Measurements from ENCODE around the gene SLC41A3. TPM values are rescaled to one million over a fixed set of nuclear protein-coding genes. Genes with fewer than 3 reads are reported as not detected.

The SLC41A3 gene
- total RNA-seq, 4 donors from 2014 or later, result 56.1 to 72.2 (median 59.7) TPM

DNA sequence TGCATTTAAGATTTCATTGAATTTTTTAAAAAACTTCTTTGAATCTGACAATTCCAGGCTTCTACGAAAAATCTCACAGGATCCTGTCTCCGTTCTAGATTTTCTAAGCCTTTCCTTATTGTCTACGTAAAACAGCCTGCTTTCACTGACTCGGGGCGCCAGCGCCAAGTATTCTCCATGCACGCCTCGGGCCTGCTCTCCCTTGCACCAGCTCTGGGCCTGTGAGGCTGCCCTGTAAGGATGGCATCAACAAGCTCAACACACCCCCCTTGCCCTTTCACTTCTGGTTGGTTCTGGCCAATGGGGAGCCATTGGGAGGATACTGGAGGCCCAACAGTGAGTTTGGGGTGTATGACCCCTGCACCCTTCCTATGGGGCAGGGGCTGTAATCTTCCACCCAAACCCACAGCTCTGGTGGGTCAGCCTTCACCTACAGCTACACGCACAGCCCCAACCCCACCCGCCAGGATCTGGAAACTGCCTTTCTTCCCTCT lies 47.8 kb downstream of the SLC41A3 start:
- WGBS, 2 donors, result 97 to 98% methylated on average over 10 of the region's 10 CpGs
- H3K27ac ChIP-seq, result no peak overlapping the region
- no peaks in the 10 kb centered on the region for H3K36me3 ChIP-seq
- H3K4me3 ChIP-seq (replicated peaks in 1 of 3), result no peak overlapping the region
- intact Hi-C loops (cut with DNase I), result no loop called here
- no peaks in the 10 kb centered on the region for H3K4me1 ChIP-seq
- H3K27me3 ChIP-seq, result no peaks in the 10 kb centered on the region
- TF ChIP-seq POLR2A (IDR thresholded peaks at IDR 0.05), result no peak
- TF ChIP-seq, protein P1, sequence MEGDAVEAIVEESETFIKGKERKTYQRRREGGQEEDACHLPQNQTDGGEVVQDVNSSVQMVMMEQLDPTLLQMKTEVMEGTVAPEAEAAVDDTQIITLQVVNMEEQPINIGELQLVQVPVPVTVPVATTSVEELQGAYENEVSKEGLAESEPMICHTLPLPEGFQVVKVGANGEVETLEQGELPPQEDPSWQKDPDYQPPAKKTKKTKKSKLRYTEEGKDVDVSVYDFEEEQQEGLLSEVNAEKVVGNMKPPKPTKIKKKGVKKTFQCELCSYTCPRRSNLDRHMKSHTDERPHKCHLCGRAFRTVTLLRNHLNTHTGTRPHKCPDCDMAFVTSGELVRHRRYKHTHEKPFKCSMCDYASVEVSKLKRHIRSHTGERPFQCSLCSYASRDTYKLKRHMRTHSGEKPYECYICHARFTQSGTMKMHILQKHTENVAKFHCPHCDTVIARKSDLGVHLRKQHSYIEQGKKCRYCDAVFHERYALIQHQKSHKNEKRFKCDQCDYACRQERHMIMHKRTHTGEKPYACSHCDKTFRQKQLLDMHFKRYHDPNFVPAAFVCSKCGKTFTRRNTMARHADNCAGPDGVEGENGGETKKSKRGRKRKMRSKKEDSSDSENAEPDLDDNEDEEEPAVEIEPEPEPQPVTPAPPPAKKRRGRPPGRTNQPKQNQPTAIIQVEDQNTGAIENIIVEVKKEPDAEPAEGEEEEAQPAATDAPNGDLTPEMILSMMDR (IDR thresholded peaks at IDR 0.05), result no peak
- no peak for DNase-seq
- H3K9me3 ChIP-seq, result no peaks in the 10 kb centered on the region

DNA sequence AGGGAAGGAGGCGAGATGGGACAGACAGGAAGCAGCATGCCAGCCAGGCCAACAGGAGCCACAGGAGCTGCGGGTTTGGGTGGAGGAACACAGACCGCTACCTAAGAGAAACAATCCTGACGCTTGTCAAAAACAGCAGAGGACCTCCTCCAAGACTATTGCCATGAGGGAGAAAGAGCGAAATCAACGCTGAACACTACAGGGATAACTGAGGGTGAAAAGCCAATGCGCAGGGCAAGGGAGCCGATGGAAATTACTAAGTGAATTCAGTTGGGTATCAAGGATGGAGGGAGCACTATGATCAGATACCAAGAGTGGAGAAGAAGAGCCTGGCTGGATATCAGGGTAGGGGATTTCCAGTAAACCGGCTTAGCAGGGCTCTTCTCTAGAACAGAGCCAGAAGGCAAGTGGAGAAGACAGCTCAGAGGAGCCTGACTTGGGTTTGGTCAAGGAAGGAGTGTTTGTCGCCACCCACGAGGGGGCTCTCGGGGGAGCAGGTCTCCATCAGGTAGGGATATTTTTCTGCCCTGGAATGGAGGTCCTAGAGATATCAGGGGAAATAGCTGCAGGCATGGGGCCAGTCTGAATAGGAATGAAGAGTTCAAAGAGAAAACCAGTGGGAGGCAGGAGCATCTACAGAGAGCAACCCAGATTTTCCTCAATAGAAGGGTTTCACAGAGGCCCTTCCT lies 48.4 kb downstream of the SLC41A3 start:
- intact Hi-C loops (cut with DNase I), result no loop called here
- H3K27ac ChIP-seq, result no peak overlapping the region
- no peaks in the 10 kb centered on the region for H3K27me3 ChIP-seq
- H3K4me3 ChIP-seq (replicated peaks in 1 of 3), result no peak overlapping the region
- TF ChIP-seq, protein P1 (IDR thresholded peaks at IDR 0.05), result no peak
- TF ChIP-seq POLR2A (IDR thresholded peaks at IDR 0.05), result no peak
- DNase-seq, result no peak
- H3K36me3 ChIP-seq, result no peaks in the 10 kb centered on the region
- 93 to 96% methylated on average over 12 of the region's 12 CpGs for WGBS, 2 donors
- H3K9me3 ChIP-seq, result no peaks in the 10 kb centered on the region
- no peaks in the 10 kb centered on the region for H3K4me1 ChIP-seq

- Histone ChIP-seq H3K4me1 (no peaks in the 10 kb centered on the region), H3K36me3 (no peaks in the 10 kb centered on the region), H3K9me3 (no peaks in the 10 kb centered on the region), H3K27me3 (no peaks in the 10 kb centered on the region), H3K4me3 (replicated peaks in 1 of 3) (no peak overlapping the region), H3K27ac (no peak overlapping the region)
- intact Hi-C loops (cut with DNase I), result no loop called here
- no peak for DNase-seq
- no peak for TF ChIP-seq POLR2A (IDR thresholded peaks at IDR 0.05)
- TF ChIP-seq, protein P1 (IDR thresholded peaks at IDR 0.05), result no peak
- 81 to 84% methylated on average over 11 of the region's 11 CpGs for WGBS, 2 donors
These were observed 49.2 kb downstream of the SLC41A3 start for GRCh38 chr3:126034481-126035361.

- no peak for DNase-seq
- H3K27me3 ChIP-seq, result no peaks in the 10 kb centered on the region
- H3K9me3 ChIP-seq, result no peaks in the 10 kb centered on the region
- no peaks in the 10 kb centered on the region for H3K36me3 ChIP-seq
- TF ChIP-seq POLR2A (IDR thresholded peaks at IDR 0.05), result no peak
- TF ChIP-seq, protein P1 (IDR thresholded peaks at IDR 0.05), result no peak
- H3K27ac ChIP-seq, result no peak overlapping the region
- H3K4me1 ChIP-seq, result no peaks in the 10 kb centered on the region
- WGBS, 2 donors, result 87 to 91% methylated on average over 5 of the region's 5 CpGs
- no peak overlapping the region for H3K4me3 ChIP-seq (replicated peaks in 1 of 3)
- intact Hi-C loops (cut with DNase I), result no loop called here
These were observed 50.2 kb downstream of the SLC41A3 start for GRCh38 chr3:126033765-126034164.
